Measurements from ENCODE around the gene CYBA.

GRCh38 chr16:88642881-88643643 lies 7.8 kb downstream of the CYBA start:
- TF ChIP-seq POLR2A (IDR thresholded peaks at IDR 0.05; ENCODE audit: low read length) (no peak), GATA1 (IDR thresholded peaks at IDR 0.05; ENCODE audit: low read depth, low read length) (no peak)
